SK-N-SH (cell line): ENCODE results near the gene ARRDC3. TPM values are rescaled to one million over a fixed set of nuclear protein-coding genes. Genes with fewer than 3 reads are reported as not detected.

Experiments
- CTCF ChIA-PET: fragments of 300-600, 350-600 bp; formaldehyde crosslinking; extraction: SDS; loops from one replicate; lab custom pipeline; 2021; lab: Yijun Ruan, JAX
- POLR2A ChIA-PET: fragments of 350-600 bp; sonication (Branson Sonifier 250); formaldehyde crosslinking; extraction: SDS; loops from one replicate; lab custom pipeline; 2020; ENCODE audit warnings: antibody characterized with exemption, inconsistent platforms; lab: Yijun Ruan, JAX
- DNase-seq: peaks from one replicate; pipeline ENCODE4 v3.0.0; 2012
- H2AFZ ChIP-seq: fragments of 200-600 bp; sonication (generic); 2 replicates; pipeline ENCODE4 v1.8.1; 2016; ENCODE audit warnings: antibody characterized with exemption, mild to moderate bottlenecking, low read depth
- H3F3A ChIP-seq: fragments of 200-600 bp; sonication (generic); replicated peaks from 2 replicates; pipeline ENCODE3; 2016; ENCODE audit warnings: antibody characterized with exemption, mild to moderate bottlenecking; ENCODE audit not compliant: insufficient read depth
- H3K27ac ChIP-seq, 2 experiments: fragments of 200-500 bp in 1 of 2; fragments of 200-600 bp in 1 of 2; sonication (Bioruptor generic) in 1 of 2; sonication (generic), shearing (Covaris generic) in 1 of 2; 2 replicates each; pipeline versions ENCODE4 v1.5.1 to v1.6.1; 2014 to 2016; ENCODE audit warnings: low read depth in 2 of 2, inconsistent platforms in 1 of 2, low read length in 1 of 2, mild to moderate bottlenecking in 1 of 2, mixed read lengths in 1 of 2
- H3K27me3 ChIP-seq: fragments of 200-600 bp; sonication (generic), shearing (Covaris generic); 2 replicates; pipeline ENCODE4 v1.6.1; 2016; ENCODE audit warnings: mixed run types; ENCODE audit not compliant: insufficient read depth
- H3K36me3 ChIP-seq, 2 experiments: fragments of 200-500 bp in 1 of 2; fragments of 200-600 bp in 1 of 2; sonication (Bioruptor generic) in 1 of 2; sonication (generic) in 1 of 2; replicated peaks in 1 of 2; 2 replicates each; pipeline versions ENCODE3 to v1.5.1; 2014 to 2016; ENCODE audit warnings: low read length in 1 of 2, mild to moderate bottlenecking in 1 of 2; ENCODE audit not compliant: insufficient read depth in 2 of 2, control insufficient read depth in 1 of 2
- H3K4me1 ChIP-seq, 2 experiments: fragments of 200-500 bp in 1 of 2; fragments of 200-600 bp in 1 of 2; sonication (Bioruptor generic) in 1 of 2; sonication (generic), shearing (Covaris generic) in 1 of 2; 2 replicates each; pipeline versions ENCODE4 v1.5.1 to v1.6.1; 2014 to 2016; ENCODE audit warnings: low read depth in 1 of 2, low read length in 1 of 2, mixed run types in 1 of 2; ENCODE audit not compliant: insufficient read depth in 2 of 2, control insufficient read depth in 1 of 2
- H3K4me2 ChIP-seq: fragments of 200-600 bp; sonication (generic), shearing (Covaris generic); 2 replicates; pipeline ENCODE4 v1.6.1; 2017; ENCODE audit warnings: mixed run types
- H3K4me3 ChIP-seq, 2 experiments: fragments of 200-500 bp in 1 of 2; fragments of 200-600 bp in 1 of 2; sonication (Bioruptor generic) in 1 of 2; sonication (generic), shearing (Covaris generic) in 1 of 2; 2 replicates each; pipeline versions ENCODE4 v1.5.1 to v1.8.1; 2014 to 2016; ENCODE audit warnings: low read depth in 2 of 2, inconsistent platforms in 1 of 2, low read length in 1 of 2, mild to moderate bottlenecking in 1 of 2, mixed read lengths in 1 of 2, moderate library complexity in 1 of 2
- H3K79me2 ChIP-seq: fragments of 200-600 bp; sonication (generic); 2 replicates; pipeline ENCODE4 v1.8.1; 2017; ENCODE audit warnings: mild to moderate bottlenecking; ENCODE audit not compliant: insufficient read depth
- H3K9ac ChIP-seq: fragments of 200-600 bp; sonication (generic); 2 replicates; pipeline ENCODE4 v1.6.1; 2017; ENCODE audit warnings: mixed run types
- H3K9me2 ChIP-seq: fragments of 200-600 bp; sonication (generic); 2 replicates; pipeline ENCODE4 v1.6.1; 2017; ENCODE audit warnings: mixed run types
- H3K9me3 ChIP-seq: fragments of 200-600 bp; sonication (generic); 2 replicates; pipeline ENCODE4 v1.6.1; 2017; ENCODE audit warnings: mixed run types, mild to moderate bottlenecking, moderate library complexity
- H4K20me1 ChIP-seq: fragments of 200-600 bp; sonication (generic); 2 replicates; pipeline ENCODE4 v1.6.1; 2017; ENCODE audit warnings: mild to moderate bottlenecking, mixed run types; ENCODE audit not compliant: insufficient read depth
- CTCF ChIP-seq: fragments of 200-600 bp; sonication (generic); IDR thresholded peaks from 2 replicates; pipeline ENCODE4 v1.6.1; 2017; ENCODE audit warnings: antibody characterized with exemption, mild to moderate bottlenecking, moderate library complexity
- EZH2phosphoT487 ChIP-seq: fragments of 200-600 bp; sonication (generic); IDR thresholded peaks from 2 replicates; pipeline ENCODE4 v1.6.1; 2017; ENCODE audit warnings: low read depth, mixed run types, mild to moderate bottlenecking, antibody characterized with exemption, moderate library complexity, borderline replicate concordance
- GABPA ChIP-seq: IDR thresholded peaks from 2 replicates; pipeline ENCODE4 v1.4.0; 2012; ENCODE audit warnings: low read depth, mild to moderate bottlenecking
- REST ChIP-seq: IDR thresholded peaks from 2 replicates; pipeline ENCODE4 v1.6.1; 2012; ENCODE audit warnings: mild to moderate bottlenecking, low read depth, low read length, moderate library complexity
- SMC3 ChIP-seq: IDR thresholded peaks from 2 replicates; pipeline ENCODE4 v1.6.1; 2012; ENCODE audit warnings: low read depth, low read length, improper control_type of control experiment
- TEAD4 ChIP-seq: IDR thresholded peaks from 2 replicates; pipeline ENCODE4 v1.4.0; 2012; ENCODE audit warnings: mild to moderate bottlenecking, borderline replicate concordance; ENCODE audit not compliant: insufficient read depth
- ZBTB33 ChIP-seq: IDR thresholded peaks from 2 replicates; pipeline ENCODE4 v1.4.0; 2012; ENCODE audit warnings: low read depth, borderline replicate concordance
- WGBS: methylation state at CpG from one replicate; pipeline ENCODE4 v1.1.6; 2017; ENCODE audit warnings: low lambda C conversion rate; 5-methylcytosine and 5-hydroxymethylcytosine counted together
- polyA plus RNA-seq, 3 experiments: library from polyadenylated mRNA; depleted of rRNA; stranded (reverse); fragments of >200 nt; gene quantifications; 2 replicates each; pipeline ENCODE4 v1.2.3, GENCODE V29; 2012

Gene ARRDC3
- polyA plus RNA-seq, 1 of the 3 experiments (the other 2 are of a cell fraction) = 26.0 TPM

GRCh38 chr5:91407204-91407603 is 24.1 kb upstream of the ARRDC3 start:
- H3K27me3 ChIP-seq = no peaks in the 10 kb centered on the region
- ChIA-PET POLR2A (no interaction called here), CTCF (interaction anchor here (1.0 to 5.9 kb wide), 3 partner anchors 13 to 187 kb away, joined by 3 to 40 read pairs (median 3); no protein-coding TSS in a partner anchor)

More at GRCh38 chr5:91407204-91407603, 24.1 kb upstream of the ARRDC3 start:
- H3K4me3 ChIP-seq = no peak overlapping the region
- H3K27ac ChIP-seq = no peak overlapping the region
- H3K9me3 ChIP-seq = no peaks in the 10 kb centered on the region
- DNase-seq = no peak
- no peaks in the 10 kb centered on the region for H3K36me3 ChIP-seq
- H4K20me1 ChIP-seq = no peaks in the 10 kb centered on the region
- H3K9me2 ChIP-seq = no peaks in the 10 kb centered on the region
- H3K4me2 ChIP-seq = no peak overlapping the region
- no peak overlapping the region for H2AFZ ChIP-seq
- WGBS = 56% methylated on average over 1 of the region's 1 CpG
- TF ChIP-seq TEAD4 = no peak
- TF ChIP-seq SMC3 = no peak
- TF ChIP-seq EZH2phosphoT487 = no peak
- no peak for TF ChIP-seq GABPA
- TF ChIP-seq CTCF = no peak
- TF ChIP-seq REST = no peak
- TF ChIP-seq ZBTB33 = no peak
- no peaks in the 10 kb centered on the region for H3F3A ChIP-seq
- no peaks in the 10 kb centered on the region; a peak in 1 of 4 replicates for H3K4me1 ChIP-seq
- no peaks in the 10 kb centered on the region for H3K79me2 ChIP-seq
- H3K9ac ChIP-seq = no peak overlapping the region
